Measurements from ENCODE around the gene CCDC3. TPM values are rescaled to one million over a fixed set of nuclear protein-coding genes. Genes with fewer than 3 reads are reported as not detected.
"Not testable (repeated sequence)": the region's sequence is repeated elsewhere in the genome, so short reads cannot be mapped to it uniquely, and the experiment has no call there.

The CCDC3 gene
- total RNA-seq, 1 donor from 2014 or later, result 0.40 TPM

- DNase-seq (ENCODE audit: low read depth), result no peak
- no peak for TF ChIP-seq CTCF (conservative IDR thresholded peaks at IDR 0.05; ENCODE audit: low read depth, low read length)
- H3K4me3 ChIP-seq (ENCODE audit: low read depth, low read length), result no peak overlapping the region
Observed at GRCh38 chr10:12984165-12984747, 17.3 kb downstream of the CCDC3 start.

GRCh38 chr10:12983568-12983967 lies 17.9 kb downstream of the CCDC3 start:
- DNase-seq (ENCODE audit: low read depth); H3K4me3 ChIP-seq (ENCODE audit: low read depth, low read length): not testable (repeated sequence)

GRCh38 chr10:12981570-12981969 lies 19.9 kb downstream of the CCDC3 start:
- TF ChIP-seq CTCF (conservative IDR thresholded peaks at IDR 0.05; ENCODE audit: low read depth, low read length), result no peak
- no peak overlapping the region for H3K4me3 ChIP-seq (ENCODE audit: low read depth, low read length)
- no peak for DNase-seq (ENCODE audit: low read depth)

- TF ChIP-seq CTCF (conservative IDR thresholded peaks at IDR 0.05; ENCODE audit: low read depth, low read length), result no peak
Observed at GRCh38 chr10:12980713-12981306, 20.7 kb downstream of the CCDC3 start.

GRCh38 chr10:12980102-12980661 lies 21.3 kb downstream of the CCDC3 start:
- DNase-seq (ENCODE audit: low read depth), result no peak
- no peak overlapping the region for H3K4me3 ChIP-seq (ENCODE audit: low read depth, low read length)
- no peak for TF ChIP-seq CTCF (conservative IDR thresholded peaks at IDR 0.05; ENCODE audit: low read depth, low read length)

More at GRCh38 chr10:12980713-12981306, 20.7 kb downstream of the CCDC3 start:
- no peak for DNase-seq (ENCODE audit: low read depth)
- no peak overlapping the region for H3K4me3 ChIP-seq (ENCODE audit: low read depth, low read length)

GRCh38 chr10:12978891-12979290 lies 22.6 kb downstream of the CCDC3 start:
- DNase-seq (ENCODE audit: low read depth), result no peak
- H3K4me3 ChIP-seq (ENCODE audit: low read depth, low read length), result no peak overlapping the region
- TF ChIP-seq CTCF (conservative IDR thresholded peaks at IDR 0.05; ENCODE audit: low read depth, low read length), result no peak

GRCh38 chr10:12975906-12976305 lies 25.6 kb downstream of the CCDC3 start:
- TF ChIP-seq CTCF (conservative IDR thresholded peaks at IDR 0.05; ENCODE audit: low read depth, low read length), result no peak
- H3K4me3 ChIP-seq (ENCODE audit: low read depth, low read length), result no peak overlapping the region

More at GRCh38 chr10:12975906-12976305, 25.6 kb downstream of the CCDC3 start:
- no peak for DNase-seq (ENCODE audit: low read depth)
